NAMALWA (cell line): ENCODE results near the gene DLGAP3.
A peak's percentile ranks its signal among the peaks of the same experiment; 100 is the strongest.
"Not testable (repeated sequence)": the region's sequence is repeated elsewhere in the genome, so short reads cannot be mapped to it uniquely, and the experiment has no call there.

ENCODE experiments used
- DNase-seq: peaks from one replicate; pipeline ENCODE4 v3.0.0-alpha.2; 2015; ENCODE audit warnings: low spot score

The DLGAP3 gene, protein sequence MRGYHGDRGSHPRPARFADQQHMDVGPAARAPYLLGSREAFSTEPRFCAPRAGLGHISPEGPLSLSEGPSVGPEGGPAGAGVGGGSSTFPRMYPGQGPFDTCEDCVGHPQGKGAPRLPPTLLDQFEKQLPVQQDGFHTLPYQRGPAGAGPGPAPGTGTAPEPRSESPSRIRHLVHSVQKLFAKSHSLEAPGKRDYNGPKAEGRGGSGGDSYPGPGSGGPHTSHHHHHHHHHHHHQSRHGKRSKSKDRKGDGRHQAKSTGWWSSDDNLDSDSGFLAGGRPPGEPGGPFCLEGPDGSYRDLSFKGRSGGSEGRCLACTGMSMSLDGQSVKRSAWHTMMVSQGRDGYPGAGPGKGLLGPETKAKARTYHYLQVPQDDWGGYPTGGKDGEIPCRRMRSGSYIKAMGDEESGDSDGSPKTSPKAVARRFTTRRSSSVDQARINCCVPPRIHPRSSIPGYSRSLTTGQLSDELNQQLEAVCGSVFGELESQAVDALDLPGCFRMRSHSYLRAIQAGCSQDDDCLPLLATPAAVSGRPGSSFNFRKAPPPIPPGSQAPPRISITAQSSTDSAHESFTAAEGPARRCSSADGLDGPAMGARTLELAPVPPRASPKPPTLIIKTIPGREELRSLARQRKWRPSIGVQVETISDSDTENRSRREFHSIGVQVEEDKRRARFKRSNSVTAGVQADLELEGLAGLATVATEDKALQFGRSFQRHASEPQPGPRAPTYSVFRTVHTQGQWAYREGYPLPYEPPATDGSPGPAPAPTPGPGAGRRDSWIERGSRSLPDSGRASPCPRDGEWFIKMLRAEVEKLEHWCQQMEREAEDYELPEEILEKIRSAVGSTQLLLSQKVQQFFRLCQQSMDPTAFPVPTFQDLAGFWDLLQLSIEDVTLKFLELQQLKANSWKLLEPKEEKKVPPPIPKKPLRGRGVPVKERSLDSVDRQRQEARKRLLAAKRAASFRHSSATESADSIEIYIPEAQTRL

DNA sequence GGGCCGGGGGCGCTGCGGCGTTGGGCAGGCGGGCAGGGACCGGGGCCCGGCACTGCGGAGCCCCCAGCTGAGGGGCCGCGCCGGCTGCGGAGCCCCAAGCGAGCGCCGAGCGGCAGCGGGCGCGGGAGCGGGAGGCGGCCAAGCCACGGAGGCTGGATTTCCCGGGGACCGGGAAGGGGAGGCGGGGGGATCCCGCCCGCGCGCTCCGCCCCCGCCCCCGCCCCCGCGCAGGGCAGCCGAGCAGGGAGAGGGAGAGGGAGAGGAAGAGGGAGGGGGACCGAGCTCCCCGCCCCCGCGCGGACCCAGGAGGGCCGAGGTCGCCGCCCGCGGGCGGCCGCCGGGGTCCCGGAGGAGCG, at the start of gene DLGAP3:
Gene DLGAP3, minus strand, starts transcription at position 154 of the 356 bp plus-strand sequence. CDS start 24,267 bp downstream, outside the sequence.
- DNase-seq, result no peak

DNA sequence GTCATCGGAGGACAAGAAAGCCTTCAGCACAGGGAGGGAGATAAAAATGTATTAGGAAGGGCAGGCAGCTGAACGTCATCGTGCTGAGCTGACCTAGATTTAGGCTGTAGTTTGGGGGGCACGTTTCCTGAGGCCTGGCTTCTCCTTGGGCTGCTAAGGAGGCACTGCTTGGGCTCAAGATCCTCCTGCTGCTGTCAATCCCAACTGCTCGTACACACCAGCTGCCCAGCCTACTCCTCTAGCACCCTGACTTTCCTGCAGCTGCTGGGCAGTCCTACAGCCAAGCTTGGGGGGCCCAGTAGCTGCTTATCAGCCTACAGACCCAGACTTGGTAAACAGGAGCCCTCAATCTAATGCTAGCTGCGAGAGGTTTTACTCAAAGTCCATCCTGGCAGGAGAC, 49.5 kb upstream of the DLGAP3 start:
- DNase-seq, result no peak

DNA sequence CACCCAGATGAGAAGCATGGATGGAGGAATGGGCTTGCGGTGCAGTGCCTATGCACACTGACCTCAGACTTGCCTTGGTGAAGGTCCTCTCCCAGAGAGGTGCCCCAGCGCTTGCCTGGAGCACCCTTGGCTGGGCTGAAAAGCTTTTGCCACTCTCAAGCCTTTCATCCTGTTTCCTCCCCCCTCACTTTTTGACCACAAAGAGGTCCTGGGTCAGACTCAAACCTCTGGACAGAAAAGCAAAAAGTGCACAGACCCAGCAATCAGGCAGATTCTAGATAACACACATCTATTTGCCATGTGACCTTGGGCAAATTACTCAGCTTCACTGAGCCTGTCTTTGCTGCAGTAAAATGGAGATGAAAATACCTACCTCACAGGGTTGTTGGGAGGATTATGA, 48.4 kb upstream of the DLGAP3 start:
- DNase-seq, result peak; percentile 6

DNA sequence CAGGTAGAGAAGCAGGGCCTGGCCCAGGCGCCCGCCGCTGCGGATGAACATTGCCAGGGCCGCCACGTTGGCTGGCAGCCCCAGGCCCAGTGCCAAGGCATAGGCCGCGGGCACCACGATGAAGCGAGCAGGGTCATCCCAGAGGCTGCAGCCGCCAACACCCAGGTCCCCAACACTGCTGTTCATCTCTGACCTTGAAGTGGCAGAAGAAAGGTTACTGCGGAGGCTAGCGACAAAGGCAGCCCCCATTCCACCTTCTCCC, 47.7 kb upstream of the DLGAP3 start:
- DNase-seq, result no peak

DNA sequence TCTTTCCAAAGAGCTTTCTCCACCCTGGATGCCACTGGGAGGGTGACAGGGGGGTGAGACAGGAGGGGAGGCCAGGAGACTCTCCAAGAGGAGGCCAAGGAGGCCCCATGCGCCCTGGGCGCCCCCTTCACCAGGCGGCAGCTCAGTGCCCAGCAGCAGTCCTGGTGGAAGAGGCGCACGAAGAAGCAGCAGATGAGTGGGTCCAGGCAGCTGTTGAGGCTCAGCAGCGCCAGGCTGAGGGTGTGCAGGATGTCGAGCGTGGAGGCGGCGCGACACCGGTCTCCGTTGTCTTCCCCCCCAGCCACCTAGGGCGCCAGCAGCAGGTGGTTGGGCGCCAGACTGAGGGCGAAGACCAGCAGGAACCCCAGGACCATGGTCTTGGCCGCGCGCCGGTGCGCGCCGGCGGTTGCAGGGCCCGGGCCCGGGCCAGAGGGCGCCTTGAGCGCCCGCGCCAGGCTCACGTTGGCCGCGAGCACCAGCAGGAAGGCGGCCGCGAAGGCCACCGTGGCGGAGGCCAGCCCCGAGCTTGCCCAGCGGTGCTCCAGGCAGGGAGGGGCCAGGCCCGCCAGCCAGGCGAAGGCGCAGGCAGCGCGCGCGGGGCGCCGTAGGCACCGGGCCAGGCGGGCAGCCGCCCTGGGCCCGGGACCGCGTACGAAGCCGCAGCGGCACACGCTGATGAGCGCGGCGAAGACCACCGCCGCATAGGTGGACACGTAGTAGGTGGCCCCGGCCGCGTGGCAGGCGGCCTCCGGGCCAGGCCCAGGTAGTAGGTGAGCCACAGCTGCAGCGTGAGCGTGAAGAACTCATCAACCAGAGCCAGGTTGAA, 47.1 kb upstream of the DLGAP3 start:
- no peak for DNase-seq

DNA sequence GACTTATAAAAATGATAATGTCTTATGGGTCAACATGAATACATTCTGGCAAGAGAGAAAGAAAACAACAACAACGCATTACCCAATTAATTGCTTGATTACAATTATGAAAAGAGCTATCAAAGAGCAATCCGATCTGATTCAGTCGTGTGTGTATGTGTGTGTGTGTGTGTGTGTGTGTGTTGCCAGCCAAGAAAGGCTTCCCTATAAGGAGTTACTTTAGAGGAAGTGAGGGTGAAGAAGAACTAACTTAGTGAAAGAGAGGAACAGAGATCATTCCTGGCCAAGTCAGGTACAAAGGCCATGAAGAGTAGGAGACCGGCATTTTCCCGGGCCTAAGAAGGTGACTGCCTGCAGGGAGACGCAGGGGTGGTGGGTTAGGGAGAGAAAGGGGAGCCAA, 46.3 kb upstream of the DLGAP3 start:
- no peak for DNase-seq

DNA sequence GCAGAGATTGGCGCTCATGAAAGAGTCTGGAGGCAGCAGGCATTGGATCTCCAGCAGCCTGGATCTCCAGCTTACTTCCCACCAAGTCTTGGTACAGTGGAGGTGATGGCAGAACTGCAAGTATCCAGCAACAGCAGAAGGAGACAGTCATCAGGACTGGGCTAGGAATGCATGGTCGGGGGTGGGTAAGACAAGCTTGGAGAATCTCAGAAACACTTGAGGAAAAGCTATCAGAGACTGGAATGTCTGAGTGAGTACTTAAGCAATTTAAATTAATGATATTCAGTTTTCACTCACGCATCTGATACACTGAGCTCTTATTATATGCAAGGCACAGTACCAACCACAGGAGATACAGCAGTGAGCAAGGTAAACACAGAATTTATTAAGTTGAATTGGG, 45.9 kb upstream of the DLGAP3 start:
- DNase-seq, result no peak

DNA sequence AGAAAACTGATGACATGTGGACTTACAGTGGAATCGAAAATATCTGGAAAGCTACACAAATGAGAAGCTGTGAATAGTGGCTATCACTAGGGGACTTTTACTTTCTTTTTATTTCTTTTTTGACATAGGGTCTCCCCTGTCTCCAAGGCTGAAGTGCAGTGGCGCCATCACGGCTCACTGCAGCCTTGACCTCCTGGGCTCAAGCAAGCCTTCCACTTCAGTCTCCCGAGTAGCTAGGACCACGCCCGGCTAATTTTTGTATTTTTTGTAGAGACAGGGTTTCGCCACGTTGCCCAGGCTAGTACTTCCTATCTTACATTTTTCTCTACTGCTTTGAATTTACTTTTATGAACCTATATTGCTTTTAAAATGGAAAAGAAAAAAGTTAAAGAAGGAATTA, 45.2 kb upstream of the DLGAP3 start:
- DNase-seq, result no peak

DNA sequence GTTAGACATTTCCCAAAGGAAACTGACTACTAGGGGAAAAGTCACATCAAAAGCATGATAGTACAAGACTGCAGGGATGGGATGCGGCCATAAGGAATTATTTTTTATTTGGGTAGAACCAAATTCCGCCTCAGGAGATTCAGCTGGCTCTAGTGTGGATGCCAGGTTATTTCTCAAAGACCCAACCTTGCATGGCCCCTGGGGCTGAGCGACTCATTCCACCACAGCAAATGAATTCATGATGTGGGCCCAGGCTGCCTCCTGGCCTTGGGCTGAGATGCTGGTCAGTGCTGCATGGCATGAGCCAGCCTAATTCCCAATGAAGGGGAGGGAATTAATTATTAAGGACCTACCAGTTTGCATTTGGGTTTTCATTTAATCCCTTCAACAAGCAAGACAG, 43.9 kb upstream of the DLGAP3 start:
- DNase-seq, result no peak

DNA sequence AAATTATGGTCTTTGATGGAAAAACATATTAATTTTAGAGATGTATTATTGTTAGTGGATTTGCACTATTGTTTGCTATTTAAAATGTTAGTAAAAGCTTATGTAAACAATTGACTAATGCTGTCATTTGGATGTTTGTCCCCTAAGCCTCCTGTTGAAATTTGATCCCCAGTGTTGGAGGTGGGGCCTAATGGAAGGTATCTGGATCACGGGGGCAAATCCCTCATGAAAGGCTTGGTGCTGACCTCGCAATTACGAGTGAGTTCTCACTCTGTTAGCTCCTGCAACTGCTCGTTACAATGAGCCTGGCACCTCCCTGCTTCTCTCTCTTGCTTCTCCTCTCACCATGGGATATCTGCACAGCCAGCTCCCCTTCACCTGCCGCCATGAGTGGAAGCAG, 41.4 kb upstream of the DLGAP3 start:
- no peak for DNase-seq

DNA sequence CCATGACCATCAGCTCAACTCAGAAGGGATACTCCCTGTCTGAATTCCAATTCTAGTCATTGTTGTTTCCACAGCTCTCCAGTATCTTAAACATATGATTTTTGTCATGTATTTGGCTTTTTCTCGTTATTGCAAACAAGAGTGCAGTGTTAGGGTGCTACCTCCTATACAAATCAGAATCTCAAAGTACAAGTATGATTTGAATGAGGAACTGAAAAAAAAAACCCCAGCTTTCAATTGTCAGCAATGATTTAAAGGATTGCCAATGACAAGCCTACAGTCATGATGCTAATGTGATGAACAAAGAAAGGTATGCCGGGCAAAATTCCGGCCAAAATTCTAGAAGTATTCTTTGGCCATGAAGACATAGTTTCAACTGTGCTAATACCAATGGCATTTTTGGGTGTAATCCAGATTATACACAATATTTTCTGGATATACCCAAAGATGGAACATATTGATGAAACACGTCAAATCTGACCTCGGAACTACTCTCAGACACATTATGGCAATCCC, 40.8 kb upstream of the DLGAP3 start:
- no peak for DNase-seq

DNA sequence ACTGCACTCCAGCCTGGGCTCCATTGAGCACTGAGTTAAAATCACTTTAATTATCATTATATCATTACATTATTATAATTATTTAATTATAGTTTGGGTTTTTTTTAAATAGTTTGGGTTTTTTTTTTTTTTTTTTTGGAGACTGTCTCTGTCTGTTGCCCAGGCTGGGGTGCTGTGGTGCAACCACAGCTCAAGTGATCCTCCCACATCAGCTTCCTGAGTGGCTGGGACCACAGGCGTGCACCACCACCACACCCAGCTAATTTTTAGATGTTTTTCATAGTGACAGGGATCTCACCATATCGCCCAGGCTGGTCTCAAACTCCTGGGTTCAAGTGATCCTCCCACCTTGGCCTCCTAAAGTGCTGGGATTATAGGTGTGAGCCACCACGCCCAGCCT, 38.8 kb upstream of the DLGAP3 start:
- DNase-seq, result not testable (repeated sequence)

DNA sequence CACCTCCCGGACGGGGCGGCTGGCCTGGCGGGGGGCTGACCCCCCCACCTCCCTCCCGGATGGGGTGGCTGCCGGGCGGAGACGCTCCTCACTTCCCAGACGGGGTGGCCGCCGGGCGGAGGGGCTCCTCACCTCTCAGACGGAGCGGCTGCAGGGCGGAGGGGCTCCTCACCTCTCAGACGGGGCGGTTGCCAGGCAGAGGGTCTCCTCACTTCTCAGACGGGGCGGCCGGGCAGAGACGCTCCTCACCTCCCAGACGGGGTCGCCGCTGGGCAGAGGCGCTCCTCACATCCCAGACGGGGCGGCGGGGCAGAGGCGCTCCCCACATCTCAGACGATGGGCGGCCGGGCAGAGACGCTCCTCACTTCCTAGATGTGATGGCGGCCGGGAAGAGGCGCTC, 38.2 kb upstream of the DLGAP3 start:
- not testable (repeated sequence) for DNase-seq

DNA sequence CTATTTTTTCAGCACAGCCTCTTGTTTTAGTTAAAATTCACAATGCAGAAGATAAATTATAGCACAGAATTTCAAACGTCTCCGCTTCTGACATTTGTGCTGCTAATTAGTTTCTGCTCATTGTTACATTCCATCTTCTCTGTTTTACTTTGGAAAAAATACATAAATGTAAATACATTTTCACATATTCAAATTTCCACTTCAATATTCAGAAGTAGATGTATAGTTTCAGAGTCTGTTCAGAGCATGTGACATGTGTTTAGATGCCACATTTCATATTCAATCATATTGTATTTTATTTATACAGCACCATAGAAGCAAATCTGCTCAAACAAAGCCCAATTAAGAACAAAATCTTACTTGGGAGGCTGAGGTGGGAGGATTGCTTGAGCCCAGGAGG, 36.1 kb upstream of the DLGAP3 start:
- no peak for DNase-seq

DNA sequence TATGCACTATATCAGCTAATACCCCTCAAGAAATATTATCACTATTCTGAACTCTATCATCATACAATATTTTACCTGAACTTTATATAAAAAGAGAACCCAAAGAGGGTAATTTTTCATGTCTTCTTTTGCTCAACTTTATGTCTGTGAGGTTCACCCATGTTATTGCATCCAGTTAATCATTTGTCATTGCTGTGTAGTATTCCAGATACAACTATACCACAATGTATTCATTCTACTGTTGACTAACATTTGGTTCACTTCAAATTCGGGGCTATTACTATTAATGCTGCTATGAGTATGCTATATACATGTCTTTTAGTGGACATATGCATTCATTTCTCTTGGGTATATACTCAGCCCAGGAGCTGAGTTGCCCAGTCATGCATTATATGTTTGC, 21.0 kb upstream of the DLGAP3 start:
- no peak for DNase-seq

DNA sequence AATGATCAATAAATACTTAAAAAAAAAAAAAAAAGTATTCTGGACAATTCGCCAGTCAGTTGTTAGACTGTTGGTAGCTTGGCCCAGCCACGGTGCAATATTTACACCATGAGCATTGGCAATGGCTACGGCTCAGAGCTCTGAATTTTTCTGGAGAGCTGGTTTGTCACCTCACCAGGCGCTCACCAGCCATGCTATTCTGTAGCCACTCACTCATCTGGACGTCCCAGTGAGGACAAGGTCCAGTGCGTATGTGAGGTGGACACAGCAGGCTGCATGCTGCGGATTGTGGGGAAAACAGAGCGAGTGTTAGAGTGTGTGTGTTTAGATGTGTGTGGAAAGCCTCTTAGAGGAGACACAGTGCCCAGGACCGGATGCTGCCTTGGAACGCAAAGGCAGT, 19.3 kb upstream of the DLGAP3 start:
- not testable (repeated sequence) for DNase-seq

DNA sequence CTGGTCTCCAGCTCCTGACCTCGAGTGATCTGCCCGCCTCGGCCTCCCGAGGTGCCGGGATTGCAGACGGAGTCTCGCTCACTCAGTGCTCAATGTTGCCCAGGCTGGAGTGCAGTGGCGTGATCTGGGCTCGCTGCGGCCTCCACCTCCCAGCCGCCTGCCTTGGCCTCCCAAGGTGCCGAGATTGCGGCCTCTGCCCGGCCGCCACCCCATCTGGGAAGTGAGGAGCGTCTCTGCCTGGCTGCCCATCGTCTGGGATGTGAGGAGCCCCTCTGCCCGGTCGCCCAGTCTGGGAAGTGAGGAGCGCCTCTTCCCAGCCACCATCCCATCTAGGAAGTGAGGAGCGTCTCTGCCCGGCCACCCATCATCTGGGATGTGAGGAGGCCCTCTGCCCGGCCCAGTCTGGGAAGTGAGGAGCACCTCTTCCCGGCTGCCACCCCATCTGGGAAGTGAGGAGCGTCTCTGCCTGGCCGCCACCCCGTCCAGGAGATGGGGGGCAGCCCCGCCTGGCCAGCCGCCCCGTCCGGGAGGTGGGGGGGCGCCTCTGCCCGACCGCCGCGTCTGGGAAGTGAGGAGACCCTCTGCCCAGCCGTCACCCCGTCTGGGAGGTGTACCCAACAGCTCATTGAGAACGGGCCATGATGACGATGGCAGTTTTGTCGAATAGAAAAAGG, 18.3 kb upstream of the DLGAP3 start:
- DNase-seq, result not testable (repeated sequence)

DNA sequence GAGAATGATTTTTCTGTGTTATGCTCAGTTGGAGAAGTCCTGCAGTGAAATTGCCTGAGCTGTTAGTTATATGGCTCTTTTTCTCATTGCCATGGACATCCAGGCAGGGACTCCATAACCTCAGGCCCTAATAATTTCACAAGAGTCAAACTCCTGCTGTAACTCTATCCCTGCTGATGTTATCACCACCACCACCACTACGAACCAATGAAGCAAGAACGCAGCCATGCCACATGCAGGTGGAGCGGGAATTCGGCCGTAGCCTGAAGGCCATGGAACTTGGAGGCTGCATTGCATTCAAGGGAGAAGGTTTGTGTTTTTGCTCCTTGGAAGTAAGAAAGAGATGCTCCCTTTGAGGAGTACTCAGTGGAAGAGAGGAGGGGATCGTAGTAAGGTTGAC, 16.8 kb upstream of the DLGAP3 start:
- DNase-seq, result no peak

DNA sequence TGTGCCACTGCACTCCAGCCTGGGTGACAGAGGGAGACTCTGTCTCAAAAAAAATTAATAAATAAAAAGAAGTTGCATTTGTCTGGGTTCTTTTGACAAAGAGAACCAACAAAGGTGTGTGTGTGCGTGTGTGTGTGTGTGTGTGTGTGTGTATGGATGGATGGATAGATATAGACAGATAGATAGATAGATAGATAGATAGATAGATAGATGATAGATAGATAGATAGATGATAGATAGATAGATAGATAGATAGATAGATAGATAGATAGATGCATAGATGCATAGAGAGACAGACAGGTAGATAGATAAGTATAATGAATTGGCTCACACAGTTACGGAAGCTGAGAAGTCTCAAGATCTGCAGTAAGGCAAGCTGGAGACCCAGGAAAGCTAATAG, 12.3 kb upstream of the DLGAP3 start:
- DNase-seq, result not testable (repeated sequence)

DNA sequence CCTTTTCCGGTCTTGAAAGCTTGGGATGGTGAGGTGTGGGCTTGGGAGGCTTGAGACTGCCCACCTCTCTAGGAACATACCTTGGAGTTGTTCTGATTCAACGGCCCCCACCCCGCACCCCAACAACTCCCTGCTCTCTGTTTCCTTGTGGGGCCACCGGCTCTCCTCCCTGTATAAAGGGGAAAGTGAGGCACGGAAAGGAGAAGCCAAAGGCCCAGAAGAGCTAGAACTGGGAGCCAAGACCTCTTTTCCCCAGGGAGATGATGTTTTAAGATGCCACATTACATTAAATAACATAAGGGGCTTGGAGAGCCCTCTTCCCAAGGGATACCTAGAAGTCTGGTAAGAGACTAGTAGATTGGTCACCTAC, 1.2 kb upstream of the DLGAP3 start:
- no peak for DNase-seq

DNA sequence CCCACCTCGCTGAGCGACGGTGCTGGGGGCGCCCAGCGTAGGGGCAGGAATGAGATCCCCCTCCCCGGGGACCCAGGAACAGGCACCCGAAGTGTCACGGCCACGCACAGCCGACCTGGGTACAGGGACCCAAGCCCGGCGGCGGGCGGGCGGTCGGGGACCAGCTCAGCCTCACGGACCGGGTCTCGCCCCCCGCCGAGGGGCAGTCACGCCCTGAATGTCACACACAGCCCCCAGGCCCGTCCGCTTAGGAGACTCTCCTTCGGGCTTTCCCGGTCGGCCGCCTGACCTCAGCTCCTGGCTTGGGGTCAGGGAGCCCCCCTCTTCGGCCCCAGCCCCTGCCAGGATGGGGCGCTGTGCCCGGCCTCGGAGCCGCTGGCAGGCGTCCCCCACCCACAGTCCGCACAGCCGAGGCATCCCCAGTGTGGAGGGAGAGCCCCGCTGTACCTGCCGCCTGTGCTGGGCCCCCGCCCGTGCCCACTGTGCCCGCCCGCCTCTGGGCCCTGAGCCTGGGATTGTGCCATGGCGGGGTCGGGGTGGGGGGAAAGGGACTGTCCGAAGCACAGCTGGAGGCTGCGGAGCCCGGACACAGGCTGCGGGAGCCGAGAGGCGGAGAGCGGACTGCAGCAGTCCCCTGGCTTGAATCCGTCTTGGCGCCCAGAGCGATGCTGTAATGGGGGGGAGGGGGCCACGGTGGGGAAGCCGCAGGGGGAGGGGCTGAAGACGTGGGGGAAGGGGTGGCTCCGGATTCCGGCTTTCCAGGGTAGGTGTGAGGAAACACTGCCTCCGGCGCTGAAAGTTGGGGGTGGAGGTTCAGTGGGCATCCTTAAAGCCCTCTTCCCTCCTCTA, 627 bp upstream of the DLGAP3 start:
- no peak for DNase-seq
